GM12878 (cell line): Measurements from ENCODE around the gene LIMD2. TPM values are rescaled to one million over a fixed set of nuclear protein-coding genes. Genes with fewer than 3 reads are reported as not detected.
A peak's percentile ranks its signal among the peaks of the same experiment; 100 is the strongest.

Experiments used
- ATAC-seq: fragments of 200-7000 bp; cut with Tn5 transposase; 3 replicates; pipeline ENCODE4 v1.9.1; 2020; ENCODE audit warnings: mild to moderate bottlenecking, moderate library complexity
- BruUV-seq: library from RNA; stranded (reverse); fragments of 400-500 nt; replicated peaks from 2 replicates; lab custom pipeline; 2021; lab: Mats Ljungman, UMichigan
- CTCF ChIA-PET: fragments of 300-600 bp; sonication (Branson Sonifier 250); formaldehyde crosslinking; extraction: SDS; loops from one replicate; lab custom pipeline; 2021; ENCODE audit warnings: inconsistent platforms; lab: Yijun Ruan, JAX
- POLR2A ChIA-PET: fragments of 350-600 bp; formaldehyde crosslinking; extraction: SDS; loops from one replicate; lab custom pipeline; 2021; ENCODE audit warnings: inconsistent platforms; lab: Charles Lee
- RAD21 ChIA-PET: fragments of 300-600 bp; sonication (Branson Sonifier 250); formaldehyde crosslinking; loops from one replicate; lab custom pipeline; 2023; ENCODE audit warnings: antibody characterized with exemption; ENCODE audit not compliant: unreplicated experiment; lab: Charles Lee
- SMC1A ChIA-PET: fragments of 300-600 bp; sonication (Branson Sonifier 250); formaldehyde crosslinking; loops from one replicate; lab custom pipeline; 2023; ENCODE audit not compliant: unreplicated experiment, uncharacterized antibody; lab: Charles Lee
- DNase-seq: peaks from one replicate; pipeline ENCODE4 v3.0.0-alpha.2; 2011; ENCODE audit warnings: low read depth, low spot score
- FAIRE-seq: peaks from 3 replicates; lab custom pipeline; 2011; peaks lifted over from hg19 to GRCh38; lab: Jason Lieb, UNC
- H2AFZ ChIP-seq: 2 replicates; pipeline ENCODE4 v1.6.0; 2011; ENCODE audit warnings: low read depth, low read length, control low read depth; ENCODE audit not compliant: control insufficient read depth
- H3K27ac ChIP-seq: 2 replicates; pipeline ENCODE4 v1.5.1; 2011; ENCODE audit warnings: control low read depth; ENCODE audit not compliant: control insufficient read depth, insufficient read depth
- H3K27me3 ChIP-seq, 2 experiments: replicated peaks in 1 of 2; 2 replicates each; pipeline versions ENCODE4 v1.6.0 to v1.6.1; 2011; ENCODE audit warnings: low read length in 1 of 2; ENCODE audit not compliant: control insufficient read depth in 2 of 2, insufficient read depth in 2 of 2
- H3K36me3 ChIP-seq, 2 experiments: 2 replicates each; pipeline ENCODE4 v1.5.1; 2011; ENCODE audit warnings: low read length in 1 of 2; ENCODE audit not compliant: control insufficient read depth in 2 of 2, insufficient read depth in 2 of 2
- H3K4me1 ChIP-seq: 2 replicates; pipeline ENCODE4 v1.6.1; 2011; ENCODE audit warnings: mild to moderate bottlenecking, low read length, moderate library complexity, mixed read lengths; ENCODE audit not compliant: control insufficient read depth, insufficient read depth
- H3K4me2 ChIP-seq: 2 replicates; pipeline ENCODE4 v1.6.0; 2011; ENCODE audit warnings: control low read depth; ENCODE audit not compliant: control insufficient read depth, insufficient read depth
- H3K4me3 ChIP-seq: fragments of 200-600 bp; sonication (generic); 2 replicates; pipeline ENCODE4 v1.5.1; 2016
- H3K79me2 ChIP-seq: 2 replicates; pipeline ENCODE4 v1.6.0; 2011; ENCODE audit warnings: low read length; ENCODE audit not compliant: control insufficient read depth, insufficient read depth
- H3K9ac ChIP-seq: 2 replicates; pipeline ENCODE4 v1.8.0; 2011; ENCODE audit warnings: low read length, control low read depth, mixed read lengths; ENCODE audit not compliant: control insufficient read depth, insufficient read depth
- H3K9me3 ChIP-seq: replicated peaks from 3 replicates; pipeline ENCODE4 v1.5.1; 2011; ENCODE audit warnings: mild to moderate bottlenecking, low read length; ENCODE audit not compliant: control insufficient read depth, insufficient read depth
- H4K20me1 ChIP-seq: 2 replicates; pipeline ENCODE4 v1.6.0; 2011; ENCODE audit not compliant: control insufficient read depth, insufficient read depth
- BCL11A ChIP-seq: IDR thresholded peaks from 2 replicates; pipeline ENCODE4 v1.6.1; 2011; ENCODE audit warnings: low read depth, low read length
- CREM ChIP-seq: IDR thresholded peaks from 2 replicates; pipeline ENCODE4 v1.6.1; 2014; ENCODE audit warnings: antibody characterized with exemption, low read depth
- HDGF ChIP-seq: fragments of 450-650 bp; IDR thresholded peaks from 2 replicates; pipeline ENCODE4 v1.6.1; 2016; ENCODE audit warnings: antibody characterized with exemption
- HSF1 ChIP-seq: fragments of 150-350 bp; IDR thresholded peaks from 2 replicates; pipeline ENCODE4 v1.6.1; 2014; ENCODE audit warnings: mild to moderate bottlenecking, low read depth, low read length
- NFIC ChIP-seq: IDR thresholded peaks from 2 replicates; pipeline ENCODE4 v1.6.1; 2012; ENCODE audit warnings: low read depth, mild to moderate bottlenecking, inconsistent platforms, low read length, moderate library complexity
- PAX5 ChIP-seq: IDR thresholded peaks from 2 replicates; pipeline ENCODE4 v1.6.1; 2011; ENCODE audit warnings: low read depth, low read length, borderline replicate concordance
- POLR2A ChIP-seq: IDR thresholded peaks from 2 replicates; pipeline ENCODE4 v1.6.1; 2011; ENCODE audit warnings: low read depth, mild to moderate bottlenecking, low read length
- POLR2AphosphoS5 ChIP-seq: IDR thresholded peaks from 2 replicates; pipeline ENCODE4 v1.6.1; 2011; ENCODE audit warnings: mild to moderate bottlenecking, low read length, inconsistent platforms
- RCOR1 ChIP-seq: conservative IDR thresholded peaks from 2 replicates; pipeline ENCODE4 v1.6.1; 2012; ENCODE audit warnings: low read depth, low read length, improper control_type of control experiment
- ZBED1 ChIP-seq: IDR thresholded peaks from 2 replicates; pipeline ENCODE4 v1.6.1; 2016; ENCODE audit warnings: borderline replicate concordance
- WGBS: methylation state at CpG from one replicate; pipeline ENCODE4 v1.1.6; 2016; ENCODE audit warnings: low lambda C conversion rate; ENCODE audit not compliant: insufficient replicate concordance, insufficient coverage; ENCODE audit errors: missing lambda C conversion rate; 5-methylcytosine and 5-hydroxymethylcytosine counted together
- in situ Hi-C: fragments of 300-500 bp; cut with MboI; formaldehyde crosslinking; loops from 9 replicates; pipeline ENCODE4 v1.14.3; 2018; ENCODE audit warnings: mixed read lengths
- intact Hi-C: fragments of 100-400 bp; cut with micrococcal nuclease; formaldehyde crosslinking; loops from one replicate; pipeline ENCODE4 v1.14.2; 2022; ENCODE audit not compliant: unreplicated experiment
- polyA plus RNA-seq, 11 experiments: library from polyadenylated mRNA; depleted of rRNA in 4 of 11; unstranded in 6 of 11; stranded (reverse) in 5 of 11; fragments of >200 nt; fragmentation: Nextera tagmentation in 4 of 11; fragmentation: Illumina TruSeq in 1 of 11; extraction: Ambion mirVana in 4 of 11; extraction: Trizol in 1 of 11; gene quantifications; 1 replicate in 1 of 11; 2 replicates in 10 of 11; pipeline versions ENCODE4 v1.2.1 to v1.2.3, GENCODE V29; 2011 to 2016; ENCODE audit warnings: inconsistent platforms in 2 of 11, missing spikeins in 2 of 11, low read depth in 1 of 11
- total RNA-seq, 4 experiments: library from RNA; depleted of rRNA in 3 of 4; stranded (reverse); fragments of >200 nt in 3 of 4; fragmentation: Illumina TruSeq in 1 of 4; extraction: Trizol in 1 of 4; gene quantifications; 2 replicates each; pipeline versions ENCODE4 v1.2.1 to v1.2.3, GENCODE V29; 2013 to 2021
- TF ChIP-seq, protein P1 (sequence below): fragments of 450-650 bp; formaldehyde crosslinking; IDR thresholded peaks from 2 replicates; pipeline ENCODE4 v1.4.0; 2020; ENCODE audit warnings: mild to moderate bottlenecking, moderate library complexity
- TF ChIP-seq, protein P2 (sequence below): IDR thresholded peaks from 2 replicates; pipeline ENCODE4 v1.6.1; 2011; ENCODE audit warnings: low read depth, mild to moderate bottlenecking, low read length, moderate library complexity, borderline replicate concordance; ENCODE audit errors: extremely low read depth
- TF ChIP-seq, protein P3 (sequence below): fragments of 450-650 bp; IDR thresholded peaks from 2 replicates; pipeline ENCODE4 v1.6.1; 2017; ENCODE audit warnings: antibody characterized with exemption, mild to moderate bottlenecking, moderate library complexity

Gene LIMD2
- total and polyA plus RNA-seq, 10 of the 15 experiments (the other 5 are each of a cell fraction or from before 2014, with no cell fraction given), result 1.1 to 339 (median 181) TPM

GRCh38 chr17:63695889-63696288 lies 4.0 kb downstream of the LIMD2 start:
- ChIA-PET POLR2A (interaction anchor here (0.7 to 2.6 kb wide), 6 partner anchors 8 to 78 kb away, joined by 3 to 17 read pairs (median 6); partner anchors contain the start of genes CCDC47, DDX42 and MAP3K3), RAD21 (interaction anchor here (1.4 to 2.1 kb wide), 3 partner anchors 74 to 271 kb away, joined by 4 to 8 read pairs (median 4); partner anchors contain the start of gene MAP3K3), CTCF (interaction anchor here (0.9 to 3.3 kb wide), 11 partner anchors 10 to 453 kb away, joined by 3 to 12 read pairs (median 3); no protein-coding TSS in a partner anchor), SMC1A (interaction anchor here (0.7 to 1.7 kb wide), 3 partner anchors 47 to 90 kb away, joined by 3 to 6 read pairs (median 4); no protein-coding TSS in a partner anchor)
- TF ChIP-seq POLR2A (peak; percentile 68), CREM (no peak), RCOR1 (no peak), PAX5 (no peak), BCL11A (0 out of 2 replicates have a peak, but pooled peaks have one; percentile 2), NFIC (peak; percentile 17; the same call in 1 of the 2 replicates), HSF1 (no peak), ZBED1 (peak; percentile 22; the same call in 1 of the 2 replicates), POLR2AphosphoS5 (peak; percentile 50), HDGF (no peak)
- TF ChIP-seq, protein P1, sequence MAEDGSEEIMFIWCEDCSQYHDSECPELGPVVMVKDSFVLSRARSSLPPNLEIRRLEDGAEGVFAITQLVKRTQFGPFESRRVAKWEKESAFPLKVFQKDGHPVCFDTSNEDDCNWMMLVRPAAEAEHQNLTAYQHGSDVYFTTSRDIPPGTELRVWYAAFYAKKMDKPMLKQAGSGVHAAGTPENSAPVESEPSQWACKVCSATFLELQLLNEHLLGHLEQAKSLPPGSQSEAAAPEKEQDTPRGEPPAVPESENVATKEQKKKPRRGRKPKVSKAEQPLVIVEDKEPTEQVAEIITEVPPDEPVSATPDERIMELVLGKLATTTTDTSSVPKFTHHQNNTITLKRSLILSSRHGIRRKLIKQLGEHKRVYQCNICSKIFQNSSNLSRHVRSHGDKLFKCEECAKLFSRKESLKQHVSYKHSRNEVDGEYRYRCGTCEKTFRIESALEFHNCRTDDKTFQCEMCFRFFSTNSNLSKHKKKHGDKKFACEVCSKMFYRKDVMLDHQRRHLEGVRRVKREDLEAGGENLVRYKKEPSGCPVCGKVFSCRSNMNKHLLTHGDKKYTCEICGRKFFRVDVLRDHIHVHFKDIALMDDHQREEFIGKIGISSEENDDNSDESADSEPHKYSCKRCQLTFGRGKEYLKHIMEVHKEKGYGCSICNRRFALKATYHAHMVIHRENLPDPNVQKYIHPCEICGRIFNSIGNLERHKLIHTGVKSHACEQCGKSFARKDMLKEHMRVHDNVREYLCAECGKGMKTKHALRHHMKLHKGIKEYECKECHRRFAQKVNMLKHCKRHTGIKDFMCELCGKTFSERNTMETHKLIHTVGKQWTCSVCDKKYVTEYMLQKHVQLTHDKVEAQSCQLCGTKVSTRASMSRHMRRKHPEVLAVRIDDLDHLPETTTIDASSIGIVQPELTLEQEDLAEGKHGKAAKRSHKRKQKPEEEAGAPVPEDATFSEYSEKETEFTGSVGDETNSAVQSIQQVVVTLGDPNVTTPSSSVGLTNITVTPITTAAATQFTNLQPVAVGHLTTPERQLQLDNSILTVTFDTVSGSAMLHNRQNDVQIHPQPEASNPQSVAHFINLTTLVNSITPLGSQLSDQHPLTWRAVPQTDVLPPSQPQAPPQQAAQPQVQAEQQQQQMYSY (CRISPR knock-in tag), result no peak
- TF ChIP-seq, protein P2, sequence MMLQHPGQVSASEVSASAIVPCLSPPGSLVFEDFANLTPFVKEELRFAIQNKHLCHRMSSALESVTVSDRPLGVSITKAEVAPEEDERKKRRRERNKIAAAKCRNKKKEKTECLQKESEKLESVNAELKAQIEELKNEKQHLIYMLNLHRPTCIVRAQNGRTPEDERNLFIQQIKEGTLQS, result no peak
- TF ChIP-seq, protein P3, sequence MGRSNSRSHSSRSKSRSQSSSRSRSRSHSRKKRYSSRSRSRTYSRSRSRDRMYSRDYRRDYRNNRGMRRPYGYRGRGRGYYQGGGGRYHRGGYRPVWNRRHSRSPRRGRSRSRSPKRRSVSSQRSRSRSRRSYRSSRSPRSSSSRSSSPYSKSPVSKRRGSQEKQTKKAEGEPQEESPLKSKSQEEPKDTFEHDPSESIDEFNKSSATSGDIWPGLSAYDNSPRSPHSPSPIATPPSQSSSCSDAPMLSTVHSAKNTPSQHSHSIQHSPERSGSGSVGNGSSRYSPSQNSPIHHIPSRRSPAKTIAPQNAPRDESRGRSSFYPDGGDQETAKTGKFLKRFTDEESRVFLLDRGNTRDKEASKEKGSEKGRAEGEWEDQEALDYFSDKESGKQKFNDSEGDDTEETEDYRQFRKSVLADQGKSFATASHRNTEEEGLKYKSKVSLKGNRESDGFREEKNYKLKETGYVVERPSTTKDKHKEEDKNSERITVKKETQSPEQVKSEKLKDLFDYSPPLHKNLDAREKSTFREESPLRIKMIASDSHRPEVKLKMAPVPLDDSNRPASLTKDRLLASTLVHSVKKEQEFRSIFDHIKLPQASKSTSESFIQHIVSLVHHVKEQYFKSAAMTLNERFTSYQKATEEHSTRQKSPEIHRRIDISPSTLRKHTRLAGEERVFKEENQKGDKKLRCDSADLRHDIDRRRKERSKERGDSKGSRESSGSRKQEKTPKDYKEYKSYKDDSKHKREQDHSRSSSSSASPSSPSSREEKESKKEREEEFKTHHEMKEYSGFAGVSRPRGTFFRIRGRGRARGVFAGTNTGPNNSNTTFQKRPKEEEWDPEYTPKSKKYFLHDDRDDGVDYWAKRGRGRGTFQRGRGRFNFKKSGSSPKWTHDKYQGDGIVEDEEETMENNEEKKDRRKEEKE, result no peak
- Histone ChIP-seq H3K4me1 (peaks cover 28% of the 10 kb centered on the region), H4K20me1 (no peaks in the 10 kb centered on the region), H3K4me2 (peak overlapping the region; percentile 84), H3K36me3 (peaks cover 14 to 23% of the 10 kb centered on the region in 2 experiments; a peak in 3 of 4 replicates), H3K27ac (peak overlapping the region; percentile 94), H3K79me2 (peaks cover 42% of the 10 kb centered on the region), H3K4me3 (0 out of 2 replicates have a peak overlapping the region, but pooled peaks have one; percentile 4), H3K27me3 (no peaks in the 10 kb centered on the region), H2AFZ (no peak overlapping the region), H3K9me3 (no peaks in the 10 kb centered on the region), H3K9ac (no peak overlapping the region; the same call in 1 of the 2 replicates)
- intact Hi-C loops, result loop anchor here (2.0 to 10.0 kb wide), 4 partner anchors 73 to 271 kb away; partner anchors contain the start of genes DCAF7, MAP3K3 and SMARCD2
- DNase-seq, result no peak
- no peak for FAIRE-seq
- in situ Hi-C loops, result no loop called here
- ATAC-seq, result no peak
- BruUV-seq, result no TSS peak
- WGBS, result 63% methylated on average over 6 of the region's 6 CpGs
